SK-N-SH (cell line): ENCODE data around the gene ITIH2.

Experiments used
- REST ChIP-seq: IDR thresholded peaks from 2 replicates; pipeline ENCODE4 v1.6.1; 2012; ENCODE audit warnings: mild to moderate bottlenecking, low read depth, low read length, moderate library complexity
- RXRA ChIP-seq: IDR thresholded peaks from 2 replicates; pipeline ENCODE4 v1.4.0; 2012; ENCODE audit warnings: low read depth, mild to moderate bottlenecking, borderline replicate concordance

DNA sequence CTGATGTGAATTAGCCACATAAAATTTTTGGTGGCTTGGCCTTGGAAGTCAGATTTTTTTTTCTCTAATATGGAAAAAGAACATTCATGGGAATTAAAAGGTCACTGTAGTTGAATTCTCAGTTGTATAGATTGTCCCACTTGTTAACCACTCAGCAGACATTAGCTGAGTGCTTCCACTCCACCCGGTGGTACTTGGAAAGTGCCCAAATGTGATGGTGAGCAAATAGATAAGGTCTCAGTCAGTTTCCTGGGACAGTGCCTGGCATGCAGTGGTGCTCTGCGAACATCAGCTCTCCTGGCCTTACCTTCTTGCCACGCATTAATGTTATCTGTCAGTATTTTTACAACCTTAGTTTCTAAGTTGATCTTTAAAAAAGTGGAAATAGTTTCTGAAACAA lies 86.3 kb downstream of the ITIH2 start:
- no peak for TF ChIP-seq RXRA
- TF ChIP-seq REST, result no peak
